ENCODE data around the gene RPA3. TPM values are rescaled to one million over a fixed set of nuclear protein-coding genes. Genes with fewer than 3 reads are reported as not detected.
"Not testable (repeated sequence)": the region's sequence is repeated elsewhere in the genome, so short reads cannot be mapped to it uniquely, and the experiment has no call there.

Gene RPA3
- total RNA-seq, 1 donor from 2014 or later: 18.4 TPM

- intact Hi-C loops (cut with DNase I): no loop called here
- no peak for DNase-seq (ENCODE audit: low spot score)
These were observed 19.5 kb downstream of the RPA3 start for GRCh38 chr7:7698930-7699329.

- intact Hi-C loops (cut with DNase I): no loop called here
- DNase-seq (ENCODE audit: low spot score): no peak
These were observed 21.8 kb downstream of the RPA3 start for GRCh38 chr7:7696458-7697119.

GRCh38 chr7:7695111-7695817 is 23.1 kb downstream of the RPA3 start:
- intact Hi-C loops (cut with DNase I): no loop called here
- DNase-seq (ENCODE audit: low spot score): no peak

- intact Hi-C loops (cut with DNase I): no loop called here
- no peak for DNase-seq (ENCODE audit: low spot score)
These were observed 23.9 kb downstream of the RPA3 start for GRCh38 chr7:7694542-7694941.

GRCh38 chr7:7693881-7694280 is 24.5 kb downstream of the RPA3 start:
- DNase-seq (ENCODE audit: low spot score): no peak
- intact Hi-C loops (cut with DNase I): no loop called here

- DNase-seq (ENCODE audit: low spot score): no peak
- intact Hi-C loops (cut with DNase I): loop anchor here (5.0 to 10.0 kb wide), 4 partner anchors 166 to 596 kb away; partner anchors contain the start of gene GLCCI1
These were observed 29.5 kb downstream of the RPA3 start for GRCh38 chr7:7688956-7689355.

- intact Hi-C loops (cut with DNase I): loop anchor here (5.0 to 10.0 kb wide), 4 partner anchors 166 to 596 kb away; partner anchors contain the start of gene GLCCI1
- DNase-seq (ENCODE audit: low spot score): no peak
These were observed 30.1 kb downstream of the RPA3 start for GRCh38 chr7:7688310-7688709.

- intact Hi-C loops (cut with DNase I): loop anchor here (5.0 to 10.0 kb wide), 4 partner anchors 167 to 597 kb away; partner anchors contain the start of gene GLCCI1
- no peak for DNase-seq (ENCODE audit: low spot score)
These were observed 30.6 kb downstream of the RPA3 start for GRCh38 chr7:7687800-7688199.

GRCh38 chr7:7686811-7687508 is 31.4 kb downstream of the RPA3 start:
- DNase-seq (ENCODE audit: low spot score): no peak
- intact Hi-C loops (cut with DNase I): loop anchor here (5.0 to 10.0 kb wide), 4 partner anchors 168 to 598 kb away; partner anchors contain the start of gene GLCCI1

GRCh38 chr7:7682861-7683260 is 35.5 kb downstream of the RPA3 start:
- intact Hi-C loops (cut with DNase I): loop anchor here (10.0 kb wide), 3 partner anchors 172 to 602 kb away; no protein-coding TSS in a partner anchor
- DNase-seq (ENCODE audit: low spot score): no peak

GRCh38 chr7:7681936-7682329 is 36.5 kb downstream of the RPA3 start:
- no peak for DNase-seq (ENCODE audit: low spot score)
- intact Hi-C loops (cut with DNase I): loop anchor here (1.0 to 10.0 kb wide), 4 partner anchors 79 to 603 kb away; no protein-coding TSS in a partner anchor

- intact Hi-C loops (cut with DNase I): loop anchor here (1.0 to 10.0 kb wide), 4 partner anchors 80 to 603 kb away; no protein-coding TSS in a partner anchor
- no peak for DNase-seq (ENCODE audit: low spot score)
These were observed 37.0 kb downstream of the RPA3 start for GRCh38 chr7:7681191-7681935.

GRCh38 chr7:7679640-7680039 is 38.8 kb downstream of the RPA3 start:
- intact Hi-C loops (cut with DNase I): loop anchor here (10.0 kb wide), 3 partner anchors 175 to 605 kb away; no protein-coding TSS in a partner anchor
- DNase-seq (ENCODE audit: low spot score): not testable (repeated sequence)

GRCh38 chr7:7675686-7676085 is 42.7 kb downstream of the RPA3 start:
- intact Hi-C loops (cut with DNase I): no loop called here
- DNase-seq (ENCODE audit: low spot score): no peak

- intact Hi-C loops (cut with DNase I): no loop called here
- no peak for DNase-seq (ENCODE audit: low spot score)
These were observed 45.2 kb downstream of the RPA3 start for GRCh38 chr7:7673240-7673550.

GRCh38 chr7:7672545-7673239 is 45.7 kb downstream of the RPA3 start:
- intact Hi-C loops (cut with DNase I): no loop called here
- DNase-seq (ENCODE audit: low spot score): no peak

- intact Hi-C loops (cut with DNase I): no loop called here
- DNase-seq (ENCODE audit: low spot score): no peak
These were observed 47.0 kb downstream of the RPA3 start for GRCh38 chr7:7671361-7671760.

GRCh38 chr7:7670490-7670889 is 47.9 kb downstream of the RPA3 start:
- intact Hi-C loops (cut with DNase I): no loop called here
- DNase-seq (ENCODE audit: low spot score): no peak

- intact Hi-C loops (cut with DNase I): no loop called here
- no peak for DNase-seq (ENCODE audit: low spot score)
These were observed 49.7 kb downstream of the RPA3 start for GRCh38 chr7:7668706-7669105.
